Measurements from ENCODE around the gene UEVLD. TPM values are rescaled to one million over a fixed set of nuclear protein-coding genes. Genes with fewer than 3 reads are reported as not detected.
"Not testable (repeated sequence)": the region's sequence is repeated elsewhere in the genome, so short reads cannot be mapped to it uniquely, and the experiment has no call there.

UEVLD gene
- total RNA-seq, 1 donor from 2014 or later: 9.2 TPM

DNA sequence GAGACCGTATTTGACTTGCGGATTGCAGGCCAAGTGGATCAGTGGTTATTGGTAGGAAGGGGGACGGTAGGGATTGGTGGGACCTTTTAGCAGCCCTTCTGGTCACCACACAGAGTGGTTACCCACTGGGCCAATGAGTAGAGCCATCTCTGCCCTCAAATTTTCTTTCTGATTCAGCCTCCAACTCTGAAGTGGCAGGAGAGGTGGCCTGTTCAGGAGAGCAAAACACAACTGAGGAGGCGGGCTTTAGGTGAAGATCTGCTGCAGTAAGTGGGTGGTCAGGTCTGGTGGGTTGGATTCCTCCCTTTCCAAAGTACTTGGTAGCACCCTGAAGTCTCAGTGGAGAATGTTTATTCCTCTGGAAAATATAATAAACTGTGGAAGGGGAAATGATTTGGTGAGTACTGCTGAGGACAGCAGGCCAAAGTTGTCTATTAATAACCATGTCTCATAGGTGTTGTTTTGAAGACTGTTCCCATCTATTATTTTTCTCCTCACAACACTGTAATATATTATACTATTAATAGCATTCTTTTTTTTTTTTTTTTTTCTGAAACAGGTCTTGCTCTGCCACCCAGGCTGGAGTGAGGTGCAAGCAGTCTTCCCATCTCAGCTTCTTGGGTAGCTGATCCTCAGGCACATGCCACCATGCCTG, 12.5 kb upstream of the UEVLD start:
- H3K4me3 Mint-ChIP-seq (ENCODE audit: unreplicated experiment): no peak overlapping the region
- H3K27me3 Mint-ChIP-seq (ENCODE audit: unreplicated experiment): no peaks in the 10 kb centered on the region
- H3K4me1 Mint-ChIP-seq (ENCODE audit: low read depth, unreplicated experiment): peaks cover 5% of the 10 kb centered on the region
- TF ChIP-seq, protein P1, sequence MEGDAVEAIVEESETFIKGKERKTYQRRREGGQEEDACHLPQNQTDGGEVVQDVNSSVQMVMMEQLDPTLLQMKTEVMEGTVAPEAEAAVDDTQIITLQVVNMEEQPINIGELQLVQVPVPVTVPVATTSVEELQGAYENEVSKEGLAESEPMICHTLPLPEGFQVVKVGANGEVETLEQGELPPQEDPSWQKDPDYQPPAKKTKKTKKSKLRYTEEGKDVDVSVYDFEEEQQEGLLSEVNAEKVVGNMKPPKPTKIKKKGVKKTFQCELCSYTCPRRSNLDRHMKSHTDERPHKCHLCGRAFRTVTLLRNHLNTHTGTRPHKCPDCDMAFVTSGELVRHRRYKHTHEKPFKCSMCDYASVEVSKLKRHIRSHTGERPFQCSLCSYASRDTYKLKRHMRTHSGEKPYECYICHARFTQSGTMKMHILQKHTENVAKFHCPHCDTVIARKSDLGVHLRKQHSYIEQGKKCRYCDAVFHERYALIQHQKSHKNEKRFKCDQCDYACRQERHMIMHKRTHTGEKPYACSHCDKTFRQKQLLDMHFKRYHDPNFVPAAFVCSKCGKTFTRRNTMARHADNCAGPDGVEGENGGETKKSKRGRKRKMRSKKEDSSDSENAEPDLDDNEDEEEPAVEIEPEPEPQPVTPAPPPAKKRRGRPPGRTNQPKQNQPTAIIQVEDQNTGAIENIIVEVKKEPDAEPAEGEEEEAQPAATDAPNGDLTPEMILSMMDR (IDR thresholded peaks at IDR 0.05; ENCODE audit: partially characterized antibody, unreplicated experiment): no peak
- H3K9me3 Mint-ChIP-seq (ENCODE audit: unreplicated experiment): peaks cover 2% of the 10 kb centered on the region
- H3K36me3 Mint-ChIP-seq (ENCODE audit: unreplicated experiment): peaks cover 4% of the 10 kb centered on the region
- H3K27ac Mint-ChIP-seq (ENCODE audit: unreplicated experiment): no peak overlapping the region
- DNase-seq: no peak

DNA sequence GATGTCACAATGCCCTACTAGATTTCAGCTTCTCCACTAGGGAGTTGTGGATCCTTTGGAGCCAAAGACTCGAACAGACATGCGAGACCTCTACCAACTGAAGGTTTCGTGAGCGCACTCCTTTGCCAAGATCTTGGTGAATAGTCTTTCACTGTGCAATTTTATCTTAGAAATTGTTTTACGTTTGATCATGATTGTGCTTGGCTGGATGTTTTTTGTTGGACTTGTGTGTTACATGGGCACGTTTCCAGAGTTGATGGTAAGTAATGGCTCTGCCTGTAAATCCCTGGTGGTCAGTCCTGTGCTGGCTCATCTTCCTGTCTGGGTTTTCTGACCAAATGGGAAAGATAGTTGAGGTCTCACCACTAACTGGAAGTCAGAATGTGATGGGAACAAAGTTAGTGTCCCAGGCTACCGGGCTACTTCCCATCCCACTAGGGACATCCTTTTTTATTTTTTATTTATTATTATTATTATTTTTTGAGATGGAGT, 11.3 kb upstream of the UEVLD start, which contains the start of gene MISFA:
Gene MISFA (plus strand): TSS at position 51 of the 492 bp plus-strand sequence. CDS start 140 bp downstream, at position 191.
- no peak for DNase-seq
- peaks cover 4% of the 10 kb centered on the region for H3K36me3 Mint-ChIP-seq (ENCODE audit: unreplicated experiment)
- H3K4me3 Mint-ChIP-seq (ENCODE audit: unreplicated experiment): no peak within 1 kb of the TSS
- TF ChIP-seq, protein P1 (IDR thresholded peaks at IDR 0.05; ENCODE audit: partially characterized antibody, unreplicated experiment): no peak
- peaks cover 8% of the 10 kb centered on the region for H3K4me1 Mint-ChIP-seq (ENCODE audit: low read depth, unreplicated experiment)
- H3K27me3 Mint-ChIP-seq (ENCODE audit: unreplicated experiment): no peaks in the 10 kb centered on the region
- peak within 1 kb of the TSS; percentile 29 for H3K27ac Mint-ChIP-seq (ENCODE audit: unreplicated experiment)
- peaks cover 2% of the 10 kb centered on the region for H3K9me3 Mint-ChIP-seq (ENCODE audit: unreplicated experiment)

DNA sequence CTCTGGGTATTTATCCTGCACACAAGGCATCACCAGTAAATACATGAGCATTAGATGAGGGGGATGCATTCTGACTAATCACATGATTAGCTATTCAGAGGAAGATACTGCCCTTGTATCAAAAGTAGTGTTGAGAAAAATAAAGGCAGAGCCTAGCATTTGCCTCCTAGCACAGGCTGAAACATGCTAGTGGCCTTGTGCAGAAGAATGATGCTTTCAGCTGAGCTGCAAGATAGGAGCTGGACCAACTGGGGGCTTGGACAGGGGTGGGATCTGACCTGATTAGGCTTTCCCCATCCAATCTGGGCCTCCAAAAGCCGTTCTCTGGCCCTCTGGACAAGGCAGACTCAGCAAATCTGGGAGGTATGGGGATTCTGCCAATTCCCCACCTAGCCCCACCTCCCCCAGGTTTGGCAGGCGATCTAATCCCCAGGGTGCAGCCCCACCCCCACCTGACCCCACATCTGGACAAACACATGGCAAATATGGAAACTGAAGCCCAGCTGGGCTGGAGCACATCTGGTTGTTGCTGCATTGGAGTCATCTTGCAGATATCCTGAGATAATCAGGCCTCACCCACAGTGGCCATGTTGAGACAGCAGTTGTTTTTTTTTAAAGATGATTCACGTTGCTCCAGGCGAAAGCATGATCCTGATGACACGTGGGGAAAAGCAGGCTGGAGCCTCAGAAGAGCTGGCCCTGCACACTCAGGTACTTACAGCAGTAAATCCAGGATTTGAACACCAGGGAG, 6.6 kb upstream of the UEVLD start:
- Mint-ChIP-seq H3K27me3 (ENCODE audit: unreplicated experiment) (no peaks in the 10 kb centered on the region), H3K36me3 (ENCODE audit: unreplicated experiment) (peaks cover 4% of the 10 kb centered on the region), H3K9me3 (ENCODE audit: unreplicated experiment) (peaks cover 2% of the 10 kb centered on the region), H3K27ac (ENCODE audit: unreplicated experiment) (no peak overlapping the region), H3K4me3 (ENCODE audit: unreplicated experiment) (no peak overlapping the region), H3K4me1 (ENCODE audit: low read depth, unreplicated experiment) (peaks cover 9% of the 10 kb centered on the region)
- TF ChIP-seq, protein P1 (IDR thresholded peaks at IDR 0.05; ENCODE audit: partially characterized antibody, unreplicated experiment): no peak
- no peak for DNase-seq

DNA sequence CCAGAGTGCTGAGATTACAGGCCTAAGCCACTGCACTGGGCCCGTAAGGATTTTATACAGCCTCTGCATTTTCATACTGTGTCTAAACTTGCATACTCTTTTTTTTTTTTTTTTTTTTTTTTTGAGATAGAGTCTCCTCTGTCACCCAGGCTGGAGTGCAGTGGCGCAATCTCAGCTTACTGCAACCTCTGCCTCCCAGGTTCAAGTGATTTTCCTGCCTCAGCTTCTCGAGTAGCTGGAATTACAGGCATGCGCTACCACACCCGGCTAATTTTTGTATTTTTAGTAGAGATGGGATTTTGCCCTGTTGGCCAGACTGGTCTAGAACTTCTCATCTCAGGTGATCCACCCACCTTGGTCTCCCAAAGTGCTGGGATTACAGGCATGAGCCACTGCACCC, 5.6 kb upstream of the UEVLD start:
- not testable (repeated sequence) for H3K27ac Mint-ChIP-seq (ENCODE audit: unreplicated experiment)

DNA sequence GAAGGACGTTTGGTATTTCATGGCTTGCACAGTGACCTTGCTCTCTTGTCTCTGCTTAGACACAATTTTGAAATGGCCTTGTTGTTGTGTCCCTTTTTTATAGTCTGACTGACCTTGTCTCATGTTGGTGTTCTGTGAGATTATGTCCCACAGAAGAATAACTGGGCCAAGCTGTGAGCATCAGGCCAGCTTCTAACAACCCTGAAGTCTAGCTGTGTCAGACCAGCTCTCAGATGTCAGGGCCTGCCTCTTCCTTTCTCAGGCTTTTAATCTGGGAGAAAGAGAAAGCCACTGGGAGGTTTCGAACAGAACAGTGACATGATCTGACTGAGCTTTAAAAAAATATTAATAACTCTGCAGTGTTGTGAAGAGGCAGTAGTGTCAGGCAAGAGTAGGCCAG, 2.0 kb upstream of the UEVLD start:
- no peaks in the 10 kb centered on the region for H3K27me3 Mint-ChIP-seq (ENCODE audit: unreplicated experiment)
- H3K4me1 Mint-ChIP-seq (ENCODE audit: low read depth, unreplicated experiment): peaks cover 4% of the 10 kb centered on the region
- H3K9me3 Mint-ChIP-seq (ENCODE audit: unreplicated experiment): no peaks in the 10 kb centered on the region
- no peak for DNase-seq
- TF ChIP-seq, protein P1 (IDR thresholded peaks at IDR 0.05; ENCODE audit: partially characterized antibody, unreplicated experiment): no peak
- no peaks in the 10 kb centered on the region for H3K36me3 Mint-ChIP-seq (ENCODE audit: unreplicated experiment)
- H3K4me3 Mint-ChIP-seq (ENCODE audit: unreplicated experiment): no peak overlapping the region
- H3K27ac Mint-ChIP-seq (ENCODE audit: unreplicated experiment): no peak overlapping the region

More for the DNA sequence above, 5.6 kb upstream of the UEVLD start:
- H3K9me3 Mint-ChIP-seq (ENCODE audit: unreplicated experiment); DNase-seq; H3K36me3 Mint-ChIP-seq (ENCODE audit: unreplicated experiment); H3K4me3 Mint-ChIP-seq (ENCODE audit: unreplicated experiment); H3K4me1 Mint-ChIP-seq (ENCODE audit: low read depth, unreplicated experiment); H3K27me3 Mint-ChIP-seq (ENCODE audit: unreplicated experiment): not testable (repeated sequence)
